T-cell (primary cell): ENCODE results near the gene PON1. TPM values are rescaled to one million over a fixed set of nuclear protein-coding genes. Genes with fewer than 3 reads are reported as not detected.

ENCODE experiments used
- ATAC-seq, 4 experiments: fragments of 200-7000 bp in 3 of 4; fragments of 150-1000 bp in 1 of 4; cut with Tn5 transposase; replicated peaks in 1 of 4; 1 replicate in 3 of 4; 2 replicates in 1 of 4; pipeline ENCODE4 v1.10.0; 2021; ENCODE audit warnings: moderate library complexity in 3 of 4, mild to moderate bottlenecking in 2 of 4, moderate number of reproducible peaks in 1 of 4
- CTCF ChIA-PET, 2 donors: fragments of 300-600 bp; sonication (Branson Sonifier 250); formaldehyde crosslinking; loops; one replicate each; lab custom pipeline; 2022; ENCODE audit warnings: antibody characterized with exemption in 2 of 2; lab: Charles Lee
- POLR2A ChIA-PET, 2 donors: fragments of 300-600 bp; sonication (Branson Sonifier 250); formaldehyde crosslinking; loops; one replicate each; lab custom pipeline; 2022; ENCODE audit warnings: antibody characterized with exemption in 2 of 2; lab: Charles Lee
- DNase-seq, 35 experiments: peaks; one replicate each; pipeline versions ENCODE4 v3.0.0 to v3.0.0-alpha.2; 2013 to 2023
- H3K27ac ChIP-seq: one replicate; pipeline ENCODE4 v1.5.1; 2013; ENCODE audit warnings: low read length
- H3K27me3 ChIP-seq, 2 experiments: replicated peaks in 1 of 2; 1 replicate in 1 of 2; 2 replicates in 1 of 2; pipeline versions ENCODE4 v1.6.1 to v1.7.0; 2013; ENCODE audit warnings: low read length in 1 of 2, mixed read lengths in 1 of 2; ENCODE audit not compliant: control insufficient read depth in 2 of 2, insufficient read depth in 2 of 2; ENCODE audit errors: extremely low read depth in 1 of 2
- H3K36me3 ChIP-seq, 2 donors: 1 replicate in 1 of 2; 2 replicates in 1 of 2; pipeline versions ENCODE4 v1.6.1 to v1.7.0; 2013; ENCODE audit warnings: low read length in 1 of 2; ENCODE audit not compliant: control insufficient read depth in 2 of 2, insufficient read depth in 1 of 2; ENCODE audit errors: extremely low read depth in 1 of 2
- H3K4me1 ChIP-seq, 2 experiments: 1 replicate in 1 of 2; 2 replicates in 1 of 2; pipeline versions ENCODE4 v1.6.1 to v1.7.0; 2013; ENCODE audit warnings: low read length in 2 of 2, mixed read lengths in 1 of 2; ENCODE audit not compliant: insufficient read depth in 2 of 2, control insufficient read depth in 1 of 2; ENCODE audit errors: extremely low read depth in 1 of 2
- H3K4me3 ChIP-seq, 2 donors: 1 replicate in 1 of 2; 2 replicates in 1 of 2; pipeline versions ENCODE4 v1.5.1 to v1.7.0; 2013; ENCODE audit warnings: mild to moderate bottlenecking in 2 of 2, low read length in 1 of 2, moderate library complexity in 1 of 2; ENCODE audit not compliant: control insufficient read depth in 1 of 2; ENCODE audit errors: extremely low read depth in 1 of 2
- H3K9me3 ChIP-seq: 2 replicates; pipeline ENCODE4 v1.7.0; 2013
- H3K27ac Mint-ChIP-seq, 2 donors: one replicate each; pipeline ENCODE4 v1.8.0; 2020 to 2021; ENCODE audit warnings: mild to moderate bottlenecking in 2 of 2, mixed read lengths in 2 of 2
- H3K27me3 Mint-ChIP-seq, 2 donors: one replicate each; pipeline ENCODE4 v1.8.0; 2021 to 2022; ENCODE audit warnings: mixed read lengths in 2 of 2
- H3K36me3 Mint-ChIP-seq: one replicate; pipeline ENCODE4 v1.8.0; 2021; ENCODE audit warnings: mixed read lengths
- H3K4me1 Mint-ChIP-seq, 3 donors: one replicate each; pipeline ENCODE4 v1.8.0; 2020 to 2022; ENCODE audit warnings: mixed read lengths in 3 of 3, mild to moderate bottlenecking in 1 of 3
- H3K4me3 Mint-ChIP-seq, 3 donors: one replicate each; pipeline ENCODE4 v1.8.0; 2020 to 2022; ENCODE audit warnings: mild to moderate bottlenecking in 3 of 3, mixed read lengths in 3 of 3, moderate library complexity in 3 of 3
- H3K9me3 Mint-ChIP-seq, 3 donors: one replicate each; pipeline ENCODE4 v1.8.0; 2020 to 2022; ENCODE audit warnings: mixed read lengths in 3 of 3
- WGBS: methylation state at CpG from one replicate; pipeline ENCODE4 v1.1.5; 2013; ENCODE audit warnings: missing lambda C conversion rate; ENCODE audit not compliant: insufficient coverage; 5-methylcytosine and 5-hydroxymethylcytosine counted together
- total RNA-seq, 35 experiments: library from RNA in 6 of 35; stranded (reverse) in 6 of 35; fragments of 120-200 nt in 1 of 35; gene quantifications; one replicate each; pipeline versions ENCODE4 v1.2.1 to v1.2.4 and lab custom pipeline; 2013 to 2026

The PON1 gene
- total RNA-seq, 5 donors from 2014 or later (not counting 1 experiment from before 2014, with no cell fraction given), result 0.73 TPM; not detected in 4

GRCh38 chr7:95298091-95298490, 26.2 kb downstream of the PON1 start:
- peaks cover 0 to 2% of the 10 kb centered on the region in 2 experiments for H3K27me3 ChIP-seq
- WGBS, result 80% methylated on average over 1 of the region's 3 CpGs
- no peak for ATAC-seq
- ChIA-PET POLR2A (no interaction called here), CTCF (no interaction called here)
- Mint-ChIP-seq H3K27ac (no peak overlapping the region), H3K27me3 (peaks cover 6 to 13% of the 10 kb centered on the region in 2 donors), H3K36me3 (no peaks in the 10 kb centered on the region), H3K4me3 (no peak overlapping the region), H3K9me3 (no peaks in the 10 kb centered on the region), H3K4me1 (no peaks in the 10 kb centered on the region)
- no peaks in the 10 kb centered on the region for H3K36me3 ChIP-seq
- no peak for DNase-seq
- no peaks in the 10 kb centered on the region for H3K9me3 ChIP-seq
- no peak overlapping the region for H3K4me3 ChIP-seq
- H3K27ac ChIP-seq, result no peak overlapping the region
- H3K4me1 ChIP-seq, result no peaks in the 10 kb centered on the region

- DNase-seq (no peak), ATAC-seq (no peak)
- Histone ChIP-seq H3K4me3 (no peak overlapping the region), H3K4me1 (no peaks in the 10 kb centered on the region), H3K27me3 (peaks cover 0 to 2% of the 10 kb centered on the region in 2 experiments), H3K36me3 (no peaks in the 10 kb centered on the region), H3K27ac (no peak overlapping the region), H3K9me3 (no peaks in the 10 kb centered on the region)
- Mint-ChIP-seq H3K27ac (no peak overlapping the region), H3K4me1 (no peaks in the 10 kb centered on the region), H3K9me3 (no peaks in the 10 kb centered on the region), H3K36me3 (no peaks in the 10 kb centered on the region), H3K27me3 (peaks cover 6 to 13% of the 10 kb centered on the region in 2 donors), H3K4me3 (no peak overlapping the region)
- 75% methylated on average over 1 of the region's 1 CpG for WGBS
- POLR2A ChIA-PET, result no interaction called here
- CTCF ChIA-PET, result no interaction called here
These were observed 27.3 kb downstream of the PON1 start for GRCh38 chr7:95297041-95297440.

- CTCF ChIA-PET, result no interaction called here
- Histone ChIP-seq H3K27ac (no peak overlapping the region), H3K4me3 (no peak overlapping the region), H3K36me3 (no peaks in the 10 kb centered on the region), H3K9me3 (no peaks in the 10 kb centered on the region), H3K27me3 (peaks cover 0 to 2% of the 10 kb centered on the region in 2 experiments), H3K4me1 (no peaks in the 10 kb centered on the region)
- WGBS, result no CpG with 5 or more reads among the region's 6 CpGs
- Mint-ChIP-seq H3K27me3 (peaks cover 6 to 13% of the 10 kb centered on the region in 2 donors), H3K4me1 (no peaks in the 10 kb centered on the region), H3K9me3 (no peaks in the 10 kb centered on the region), H3K36me3 (no peaks in the 10 kb centered on the region), H3K4me3 (no peak overlapping the region), H3K27ac (no peak overlapping the region)
- POLR2A ChIA-PET, result no interaction called here
- ATAC-seq (no peak), DNase-seq (no peak)
These were observed 27.9 kb downstream of the PON1 start for GRCh38 chr7:95296456-95296855.

- H3K4me3 Mint-ChIP-seq, result no peak overlapping the region
- ATAC-seq, result no peak
- no peaks in the 10 kb centered on the region for H3K36me3 Mint-ChIP-seq
- no peak overlapping the region for H3K4me3 ChIP-seq
- no peak overlapping the region for H3K27ac ChIP-seq
- ChIA-PET POLR2A (no interaction called here), CTCF (no interaction called here)
- no peak for DNase-seq
- no peaks in the 10 kb centered on the region for H3K36me3 ChIP-seq
- H3K27ac Mint-ChIP-seq, result no peak overlapping the region
- H3K4me1 Mint-ChIP-seq, result no peaks in the 10 kb centered on the region
- no peaks in the 10 kb centered on the region for H3K4me1 ChIP-seq
- no peaks in the 10 kb centered on the region for H3K9me3 Mint-ChIP-seq
- no peaks in the 10 kb centered on the region for H3K27me3 ChIP-seq
- peaks cover 9 to 17% of the 10 kb centered on the region in 2 donors for H3K27me3 Mint-ChIP-seq
- no peaks in the 10 kb centered on the region for H3K9me3 ChIP-seq
These were observed 28.9 kb downstream of the PON1 start for GRCh38 chr7:95295397-95295796.

GRCh38 chr7:95290166-95290830, 34.0 kb downstream of the PON1 start:
- H3K4me1 Mint-ChIP-seq, result no peaks in the 10 kb centered on the region
- ATAC-seq (no peak), DNase-seq (no peak)
- peaks cover 6 to 13% of the 10 kb centered on the region in 2 donors for H3K27me3 Mint-ChIP-seq
- H3K4me3 Mint-ChIP-seq, result no peak overlapping the region
- H3K4me3 ChIP-seq, result no peak overlapping the region
- ChIA-PET CTCF (interaction anchor here in 1 of 2 donors (0.5 kb wide), 1 partner anchor 14 kb away, joined by 4 read pairs; no protein-coding TSS in a partner anchor), POLR2A (no interaction called here)
- H3K4me1 ChIP-seq, result no peaks in the 10 kb centered on the region
- no peaks in the 10 kb centered on the region for H3K36me3 ChIP-seq
- H3K36me3 Mint-ChIP-seq, result no peaks in the 10 kb centered on the region
- H3K9me3 ChIP-seq, result no peaks in the 10 kb centered on the region
- H3K27ac ChIP-seq, result no peak overlapping the region
- H3K27me3 ChIP-seq, result no peaks in the 10 kb centered on the region
- WGBS, result 63% methylated on average over 1 of the region's 7 CpGs
- H3K27ac Mint-ChIP-seq, result no peak overlapping the region
- no peaks in the 10 kb centered on the region for H3K9me3 Mint-ChIP-seq

- ATAC-seq (no peak), DNase-seq (no peak)
- Histone ChIP-seq H3K27ac (no peak overlapping the region), H3K27me3 (no peaks in the 10 kb centered on the region), H3K9me3 (no peaks in the 10 kb centered on the region), H3K4me1 (no peaks in the 10 kb centered on the region), H3K36me3 (no peaks in the 10 kb centered on the region), H3K4me3 (no peak overlapping the region)
- WGBS, result 100% methylated on average over 1 of the region's 2 CpGs
- ChIA-PET POLR2A (no interaction called here), CTCF (no interaction called here)
- no peaks in the 10 kb centered on the region for H3K4me1 Mint-ChIP-seq
- no peaks in the 10 kb centered on the region for H3K9me3 Mint-ChIP-seq
- H3K4me3 Mint-ChIP-seq, result no peak overlapping the region
- no peak overlapping the region for H3K27ac Mint-ChIP-seq
- peaks cover 6 to 19% of the 10 kb centered on the region in 2 donors for H3K27me3 Mint-ChIP-seq
- no peaks in the 10 kb centered on the region for H3K36me3 Mint-ChIP-seq
These were observed 38.2 kb downstream of the PON1 start for GRCh38 chr7:95286096-95286495.
